BE2C (cell line): ENCODE data around the gene CPVL.

Experiments used
- DNase-seq: peaks from one replicate; pipeline ENCODE4 v3.0.0-alpha.2; 2020
- H3K27me3 ChIP-seq: fragments of 250-450 bp; sonication (Bioruptor Pico); 2 replicates; pipeline ENCODE4 v1.5.1; 2020; ENCODE audit warnings: mild to moderate bottlenecking
- H3K36me3 ChIP-seq: fragments of 250-450 bp; sonication (Bioruptor Pico); 2 replicates; pipeline ENCODE4 v1.5.1; 2020; ENCODE audit warnings: mild to moderate bottlenecking
- H3K4me1 ChIP-seq: fragments of 250-450 bp; sonication (Bioruptor Pico); 2 replicates; pipeline ENCODE4 v1.5.1; 2020
- H3K4me3 ChIP-seq: 2 replicates; pipeline ENCODE4 v1.5.1; 2011; ENCODE audit warnings: low read depth, low read length
- H3K9me3 ChIP-seq: fragments of 250-450 bp; sonication (Bioruptor Pico); 2 replicates; pipeline ENCODE4 v1.5.1; 2020
- TF ChIP-seq, protein P1 (sequence below): IDR thresholded peaks from 2 replicates; pipeline ENCODE4 v1.5.1; 2012; ENCODE audit warnings: mild to moderate bottlenecking, low read depth, low read length

Gene CPVL

GRCh38 chr7:29149036-29149435 lies 2.7 kb upstream of the CPVL start:
- no peak for DNase-seq
- H3K36me3 ChIP-seq = no peaks in the 10 kb centered on the region
- TF ChIP-seq, protein P1, sequence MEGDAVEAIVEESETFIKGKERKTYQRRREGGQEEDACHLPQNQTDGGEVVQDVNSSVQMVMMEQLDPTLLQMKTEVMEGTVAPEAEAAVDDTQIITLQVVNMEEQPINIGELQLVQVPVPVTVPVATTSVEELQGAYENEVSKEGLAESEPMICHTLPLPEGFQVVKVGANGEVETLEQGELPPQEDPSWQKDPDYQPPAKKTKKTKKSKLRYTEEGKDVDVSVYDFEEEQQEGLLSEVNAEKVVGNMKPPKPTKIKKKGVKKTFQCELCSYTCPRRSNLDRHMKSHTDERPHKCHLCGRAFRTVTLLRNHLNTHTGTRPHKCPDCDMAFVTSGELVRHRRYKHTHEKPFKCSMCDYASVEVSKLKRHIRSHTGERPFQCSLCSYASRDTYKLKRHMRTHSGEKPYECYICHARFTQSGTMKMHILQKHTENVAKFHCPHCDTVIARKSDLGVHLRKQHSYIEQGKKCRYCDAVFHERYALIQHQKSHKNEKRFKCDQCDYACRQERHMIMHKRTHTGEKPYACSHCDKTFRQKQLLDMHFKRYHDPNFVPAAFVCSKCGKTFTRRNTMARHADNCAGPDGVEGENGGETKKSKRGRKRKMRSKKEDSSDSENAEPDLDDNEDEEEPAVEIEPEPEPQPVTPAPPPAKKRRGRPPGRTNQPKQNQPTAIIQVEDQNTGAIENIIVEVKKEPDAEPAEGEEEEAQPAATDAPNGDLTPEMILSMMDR = no peak
- H3K4me1 ChIP-seq = no peaks in the 10 kb centered on the region
- no peaks in the 10 kb centered on the region for H3K9me3 ChIP-seq
- no peak overlapping the region for H3K4me3 ChIP-seq
- peaks cover 22% of the 10 kb centered on the region for H3K27me3 ChIP-seq

- no peaks in the 10 kb centered on the region for H3K4me1 ChIP-seq
- TF ChIP-seq, protein P1 = no peak
- DNase-seq = no peak
- no peaks in the 10 kb centered on the region for H3K9me3 ChIP-seq
- H3K36me3 ChIP-seq = no peaks in the 10 kb centered on the region
- H3K4me3 ChIP-seq = no peak overlapping the region
- H3K27me3 ChIP-seq = peaks cover 22% of the 10 kb centered on the region
Observed at GRCh38 chr7:29147821-29148220, 1.5 kb upstream of the CPVL start.

DNA sequence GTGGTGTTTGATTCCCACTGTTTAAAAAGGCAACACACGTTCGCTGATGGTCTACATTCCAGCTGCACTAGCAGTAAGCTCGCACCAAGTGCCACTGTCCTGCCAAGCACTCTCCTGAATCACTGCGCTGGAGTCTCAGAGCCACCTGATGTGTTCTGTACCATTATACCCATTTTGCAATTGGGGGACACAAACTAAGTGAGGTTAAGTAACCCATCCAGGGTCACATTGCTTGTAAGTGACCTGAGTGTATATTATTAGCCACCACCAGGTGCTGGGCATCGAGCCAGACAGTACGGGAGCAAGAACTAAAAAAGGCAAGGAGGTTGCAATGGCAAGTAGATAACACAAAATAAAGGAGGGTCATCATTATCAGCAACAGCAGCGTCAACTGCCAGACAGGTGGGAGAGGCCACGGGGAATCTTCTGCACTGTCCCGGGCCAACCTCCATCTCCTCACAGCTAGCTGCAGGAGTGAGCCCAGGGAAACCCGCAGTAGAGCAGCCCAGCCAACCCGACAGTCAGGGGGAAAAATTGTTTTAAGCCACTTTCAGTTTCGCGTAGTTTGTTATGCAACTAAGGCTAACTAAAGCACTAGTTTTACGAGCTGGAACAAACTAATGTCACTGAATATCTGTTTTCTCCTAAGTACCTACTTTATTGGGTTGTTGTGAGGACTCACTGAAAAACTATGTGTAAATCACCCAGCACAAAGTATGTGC lies 712 bp upstream of the CPVL start:
- TF ChIP-seq, protein P1 = no peak; the same call in 1 of the 2 replicates
- Histone ChIP-seq H3K9me3 (no peaks in the 10 kb centered on the region), H3K36me3 (no peaks in the 10 kb centered on the region), H3K27me3 (peaks cover 22% of the 10 kb centered on the region), H3K4me1 (no peaks in the 10 kb centered on the region), H3K4me3 (peak overlapping the region; percentile 61)
- DNase-seq = no peak

DNA sequence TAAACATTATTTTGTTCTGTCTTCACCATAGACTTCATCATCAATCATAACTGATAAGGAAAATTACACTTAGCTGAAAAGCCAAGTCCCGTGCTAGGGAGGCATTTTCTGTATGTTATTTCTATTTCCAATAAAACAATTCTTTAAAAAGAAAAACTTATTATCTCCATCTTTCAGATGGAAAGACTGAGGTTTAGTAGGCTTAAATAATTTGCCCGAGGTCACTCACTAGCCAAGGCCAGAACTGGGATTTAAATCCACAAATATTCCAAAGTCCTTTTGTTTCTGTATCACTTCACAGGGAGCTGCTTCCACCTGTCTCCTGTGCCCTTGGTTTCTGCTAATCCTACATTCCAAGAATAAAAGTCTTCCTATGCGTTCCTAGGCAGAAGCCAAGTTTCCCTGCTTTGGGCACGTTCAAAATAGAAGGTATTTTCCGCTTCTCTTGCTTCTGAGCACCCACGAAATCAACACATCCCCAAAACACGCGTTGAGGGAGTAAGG lies 732 bp downstream of the CPVL start:
- Histone ChIP-seq H3K9me3 (no peaks in the 10 kb centered on the region), H3K36me3 (no peaks in the 10 kb centered on the region), H3K4me1 (no peaks in the 10 kb centered on the region), H3K27me3 (peaks cover 22% of the 10 kb centered on the region), H3K4me3 (peak overlapping the region; percentile 61)
- TF ChIP-seq, protein P1 = no peak
- DNase-seq = no peak

DNA sequence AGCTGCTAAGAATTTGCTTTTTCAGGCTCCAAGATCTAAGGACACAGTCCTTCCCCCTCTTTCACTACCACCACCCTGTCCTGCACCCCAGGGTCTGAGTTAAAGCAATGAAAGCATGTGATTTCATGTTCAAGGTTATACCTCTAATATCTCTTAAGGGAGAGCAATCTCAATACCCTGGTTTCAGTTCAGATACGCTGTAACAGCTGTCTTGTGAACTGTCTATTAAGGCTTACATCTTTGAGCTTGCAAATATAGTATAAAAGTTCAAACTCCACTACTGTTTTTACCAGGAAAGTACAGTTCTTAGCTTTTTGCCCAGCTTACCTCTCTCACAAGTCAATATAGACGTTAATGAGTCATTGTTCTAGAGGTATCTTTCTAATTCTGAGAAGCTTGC lies 2.6 kb downstream of the CPVL start:
- Histone ChIP-seq H3K36me3 (no peaks in the 10 kb centered on the region), H3K4me1 (no peaks in the 10 kb centered on the region), H3K27me3 (peaks cover 22% of the 10 kb centered on the region), H3K9me3 (no peaks in the 10 kb centered on the region), H3K4me3 (no peak overlapping the region)
- DNase-seq = no peak
- TF ChIP-seq, protein P1 = no peak

DNA sequence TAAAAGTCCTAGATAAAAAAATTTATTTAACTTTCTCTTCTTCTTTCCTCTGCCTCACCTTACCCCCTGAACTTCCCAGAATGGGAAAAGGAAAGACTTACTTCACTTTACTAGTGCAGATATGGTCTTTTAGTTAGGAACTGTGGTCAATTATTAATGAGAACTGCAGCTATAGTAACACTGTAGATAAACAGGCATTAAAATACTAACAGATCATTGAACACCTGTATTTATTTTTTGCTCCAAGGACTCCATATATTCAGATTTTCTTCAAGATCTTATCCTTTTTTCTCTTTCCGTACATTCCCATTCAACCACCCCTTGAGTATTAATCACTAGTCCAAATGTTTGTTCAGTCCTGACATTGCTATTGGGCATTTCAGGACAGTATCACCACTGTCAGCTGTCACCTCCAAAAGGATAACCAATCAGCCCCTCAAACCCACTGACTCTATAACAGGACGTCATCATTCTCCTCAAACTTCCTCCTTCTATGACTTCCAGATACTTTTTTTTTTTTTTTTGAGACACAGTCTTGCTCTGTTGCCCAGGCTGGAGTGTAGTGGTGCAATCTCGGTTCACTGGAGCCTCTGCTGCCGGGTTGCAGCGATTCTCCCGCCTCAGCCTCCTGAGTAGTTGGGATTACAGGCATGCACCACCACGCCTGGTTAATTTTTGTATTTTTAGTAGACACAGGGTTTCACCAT lies 4.2 kb downstream of the CPVL start:
- TF ChIP-seq, protein P1 = no peak
- DNase-seq = no peak
- no peaks in the 10 kb centered on the region for H3K9me3 ChIP-seq
- H3K4me1 ChIP-seq = no peaks in the 10 kb centered on the region
- H3K36me3 ChIP-seq = no peaks in the 10 kb centered on the region
- H3K4me3 ChIP-seq = no peak overlapping the region
- H3K27me3 ChIP-seq = peaks cover 20% of the 10 kb centered on the region
